GM20431 (cell line): ENCODE results near the gene SMIM15.

Experiments used
- in situ Hi-C: fragments of 300-500 bp; cut with MseI, MboI; formaldehyde crosslinking; loops from one replicate; pipeline ENCODE4 v1.15.0; 2020; ENCODE audit warnings: low sequenced_read_pairs; ENCODE audit not compliant: unreplicated experiment

Gene SMIM15

GRCh38 chr5:61162832-61163567, 732 bp upstream of the SMIM15 start:
- in situ Hi-C loops: no loop called here

GRCh38 chr5:61160497-61160896, 1.8 kb downstream of the SMIM15 start:
- in situ Hi-C loops: no loop called here

- in situ Hi-C loops: no loop called here
These were observed 2.4 kb downstream of the SMIM15 start for GRCh38 chr5:61159836-61160235.

- in situ Hi-C loops: no loop called here
These were observed 3.2 kb downstream of the SMIM15 start for GRCh38 chr5:61159070-61159469.

GRCh38 chr5:61151893-61152292, 10.4 kb downstream of the SMIM15 start:
- in situ Hi-C loops: no loop called here

- in situ Hi-C loops: no loop called here
These were observed 13.8 kb downstream of the SMIM15 start for GRCh38 chr5:61148515-61148914.

GRCh38 chr5:61142811-61143210, 19.5 kb downstream of the SMIM15 start:
- in situ Hi-C loops: no loop called here

GRCh38 chr5:61142391-61142790, 19.9 kb downstream of the SMIM15 start:
- in situ Hi-C loops: no loop called here

- in situ Hi-C loops: no loop called here
These were observed 20.5 kb downstream of the SMIM15 start for GRCh38 chr5:61141801-61142200.

GRCh38 chr5:61139931-61140330, 22.3 kb downstream of the SMIM15 start:
- in situ Hi-C loops: no loop called here

- in situ Hi-C loops: no loop called here
These were observed 23.0 kb downstream of the SMIM15 start for GRCh38 chr5:61139094-61139873.

GRCh38 chr5:61137835-61138234, 24.4 kb downstream of the SMIM15 start:
- in situ Hi-C loops: no loop called here

GRCh38 chr5:61132559-61132958, 29.7 kb downstream of the SMIM15 start:
- in situ Hi-C loops: no loop called here

GRCh38 chr5:61130289-61130688, 32.0 kb downstream of the SMIM15 start:
- in situ Hi-C loops: no loop called here

GRCh38 chr5:61123145-61123544, 39.1 kb downstream of the SMIM15 start:
- in situ Hi-C loops: no loop called here

- in situ Hi-C loops: no loop called here
These were observed 41.7 kb downstream of the SMIM15 start for GRCh38 chr5:61120534-61120933.

- in situ Hi-C loops: no loop called here
These were observed 43.2 kb downstream of the SMIM15 start for GRCh38 chr5:61119066-61119465.

- in situ Hi-C loops: no loop called here
These were observed 46.3 kb downstream of the SMIM15 start for GRCh38 chr5:61115968-61116367.

GRCh38 chr5:61114441-61114840, 47.8 kb downstream of the SMIM15 start:
- in situ Hi-C loops: no loop called here
